Adrenal gland (tissue), 5 donors: Measurements from ENCODE around the gene NR5A1.

Source experiments
- POLR2A ChIP-seq, 2 donors: fragments of 450-650 bp; IDR thresholded peaks; one replicate each; pipeline ENCODE4 v1.6.1; 2017; ENCODE audit warnings: antibody characterized with exemption in 2 of 2, mild to moderate bottlenecking in 2 of 2, moderate library complexity in 1 of 2
- TF ChIP-seq, protein P1 (sequence below), 6 experiments: fragments of 450-650 bp in 4 of 6; fragments of 200-600 bp in 2 of 6; sonication (generic) in 1 of 6; IDR thresholded peaks; 1 replicate in 5 of 6; 2 replicates in 1 of 6; pipeline versions ENCODE4 v1.5.1 to v1.8.0; 2016 to 2021; ENCODE audit warnings: antibody characterized with exemption in 6 of 6, mild to moderate bottlenecking in 2 of 6, moderate library complexity in 1 of 6
- donor health status: DM: no; HTN: no; CAD: no.

DNA sequence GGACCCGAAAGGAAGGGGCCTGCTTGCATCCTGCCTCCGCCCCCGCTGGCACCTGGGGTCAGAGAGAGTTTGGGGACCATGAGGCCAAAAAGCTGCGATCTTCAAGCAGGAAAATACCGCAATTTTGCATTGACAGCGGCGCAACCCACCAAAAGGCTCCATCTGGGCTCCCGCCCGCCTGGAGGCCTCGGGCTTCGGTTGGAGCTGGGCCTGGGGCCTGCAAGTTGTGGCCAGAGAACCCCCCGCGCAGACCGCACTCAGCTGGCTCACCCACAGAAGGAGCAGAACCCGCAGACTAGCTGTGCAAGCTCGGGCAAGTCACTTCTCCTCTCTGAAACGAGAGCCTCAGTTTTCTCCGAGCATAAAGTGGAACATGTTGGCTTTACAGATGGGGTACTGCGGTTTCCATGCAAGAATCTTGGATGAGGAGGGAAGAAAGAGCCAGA lies 1.3 kb downstream of the NR5A1 start:
- TF ChIP-seq, protein P1, sequence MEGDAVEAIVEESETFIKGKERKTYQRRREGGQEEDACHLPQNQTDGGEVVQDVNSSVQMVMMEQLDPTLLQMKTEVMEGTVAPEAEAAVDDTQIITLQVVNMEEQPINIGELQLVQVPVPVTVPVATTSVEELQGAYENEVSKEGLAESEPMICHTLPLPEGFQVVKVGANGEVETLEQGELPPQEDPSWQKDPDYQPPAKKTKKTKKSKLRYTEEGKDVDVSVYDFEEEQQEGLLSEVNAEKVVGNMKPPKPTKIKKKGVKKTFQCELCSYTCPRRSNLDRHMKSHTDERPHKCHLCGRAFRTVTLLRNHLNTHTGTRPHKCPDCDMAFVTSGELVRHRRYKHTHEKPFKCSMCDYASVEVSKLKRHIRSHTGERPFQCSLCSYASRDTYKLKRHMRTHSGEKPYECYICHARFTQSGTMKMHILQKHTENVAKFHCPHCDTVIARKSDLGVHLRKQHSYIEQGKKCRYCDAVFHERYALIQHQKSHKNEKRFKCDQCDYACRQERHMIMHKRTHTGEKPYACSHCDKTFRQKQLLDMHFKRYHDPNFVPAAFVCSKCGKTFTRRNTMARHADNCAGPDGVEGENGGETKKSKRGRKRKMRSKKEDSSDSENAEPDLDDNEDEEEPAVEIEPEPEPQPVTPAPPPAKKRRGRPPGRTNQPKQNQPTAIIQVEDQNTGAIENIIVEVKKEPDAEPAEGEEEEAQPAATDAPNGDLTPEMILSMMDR (IDR thresholded peaks at IDR 0.05): no peak
- no peak for TF ChIP-seq POLR2A (IDR thresholded peaks at IDR 0.05)
